Measurements from ENCODE around the gene HSPB2.
"Not testable (repeated sequence)": the region's sequence is repeated elsewhere in the genome, so short reads cannot be mapped to it uniquely, and the experiment has no call there.

The HSPB2 gene

GRCh38 chr11:111916768-111917167, 4.2 kb downstream of the HSPB2 start:
- no peak for DNase-seq

DNA sequence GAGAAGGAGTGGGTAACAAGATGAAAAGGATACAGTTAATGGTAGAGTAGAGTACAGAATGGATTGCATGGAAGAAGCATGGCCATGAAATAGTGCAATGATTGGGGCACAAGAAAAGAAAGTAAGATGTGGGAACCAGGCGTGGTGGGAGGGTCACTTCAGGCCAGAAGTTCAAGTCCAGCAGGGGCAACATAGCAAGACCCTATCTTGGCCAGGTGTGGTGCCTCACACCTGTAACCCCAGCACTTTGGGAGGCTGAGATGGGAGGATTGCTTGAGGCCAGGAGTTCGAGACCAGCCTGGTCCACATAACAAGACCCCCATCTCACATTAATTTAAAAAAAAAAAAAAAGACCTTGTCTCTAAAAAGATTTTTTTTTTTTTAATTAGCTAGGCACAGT, 4.8 kb downstream of the HSPB2 start:
- DNase-seq: no peak

- DNase-seq: no peak
Measured at GRCh38 chr11:111917788-111918187, 5.3 kb downstream of the HSPB2 start.

- no peak for DNase-seq
Measured at GRCh38 chr11:111918390-111919256, 6.1 kb downstream of the HSPB2 start, which contains the start of gene C11orf52. Gene C11orf52, plus strand, starts transcription at chr11:111918913. Its CDS starts 60 bp downstream, at chr11:111918973.

GRCh38 chr11:111920908-111921307, 8.4 kb downstream of the HSPB2 start:
- DNase-seq: no peak

DNA sequence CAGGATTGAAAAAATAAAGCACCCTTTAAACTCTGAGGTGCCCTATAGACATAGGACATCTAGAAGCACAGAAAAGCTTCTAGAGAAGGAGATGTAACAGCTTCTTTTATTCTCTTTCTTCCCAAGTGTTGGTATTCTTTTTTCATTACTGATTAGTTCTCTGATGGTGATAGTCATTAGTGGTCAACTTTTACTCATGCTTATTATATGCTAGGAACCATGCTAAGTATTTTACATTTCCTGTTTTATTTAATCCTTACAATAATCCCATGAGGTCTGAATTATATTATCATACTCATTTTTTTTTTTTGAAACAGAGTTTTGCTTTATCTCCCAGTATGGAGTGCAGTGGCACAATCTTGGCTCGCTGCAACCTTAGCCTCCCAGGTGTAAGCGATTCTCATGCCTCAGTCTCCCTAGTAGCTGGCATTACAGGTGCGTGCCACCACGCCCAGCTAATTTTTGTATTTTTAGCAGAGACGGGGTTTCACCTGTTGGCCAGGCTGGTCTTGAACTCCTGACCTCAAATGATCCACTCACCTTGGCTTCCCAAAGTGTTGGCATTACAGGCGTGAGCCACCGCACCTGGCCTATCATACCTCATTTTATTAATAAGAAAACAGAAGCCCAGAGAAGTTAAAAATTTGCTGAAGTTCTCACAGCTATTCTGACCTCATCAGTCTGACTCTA, 9.2 kb downstream of the HSPB2 start:
- no peak for DNase-seq

- DNase-seq: no peak
Measured at GRCh38 chr11:111922803-111923202, 10.3 kb downstream of the HSPB2 start.

GRCh38 chr11:111923351-111923788, 10.8 kb downstream of the HSPB2 start:
- DNase-seq: no peak

- no peak for DNase-seq
Measured at GRCh38 chr11:111923951-111924350, 11.4 kb downstream of the HSPB2 start.

GRCh38 chr11:111925953-111926352, 13.4 kb downstream of the HSPB2 start:
- no peak for DNase-seq

- DNase-seq: peak; percentile 97
Measured at GRCh38 chr11:111926505-111927391, 14.2 kb downstream of the HSPB2 start.

GRCh38 chr11:111930472-111930871, 17.9 kb downstream of the HSPB2 start:
- no peak for DNase-seq

GRCh38 chr11:111932611-111932950, 20.0 kb downstream of the HSPB2 start:
- DNase-seq: no peak

GRCh38 chr11:111933176-111933575, 20.6 kb downstream of the HSPB2 start:
- DNase-seq: not testable (repeated sequence)

- DNase-seq: no peak
Measured at GRCh38 chr11:111933872-111934271, 21.3 kb downstream of the HSPB2 start.

DNA sequence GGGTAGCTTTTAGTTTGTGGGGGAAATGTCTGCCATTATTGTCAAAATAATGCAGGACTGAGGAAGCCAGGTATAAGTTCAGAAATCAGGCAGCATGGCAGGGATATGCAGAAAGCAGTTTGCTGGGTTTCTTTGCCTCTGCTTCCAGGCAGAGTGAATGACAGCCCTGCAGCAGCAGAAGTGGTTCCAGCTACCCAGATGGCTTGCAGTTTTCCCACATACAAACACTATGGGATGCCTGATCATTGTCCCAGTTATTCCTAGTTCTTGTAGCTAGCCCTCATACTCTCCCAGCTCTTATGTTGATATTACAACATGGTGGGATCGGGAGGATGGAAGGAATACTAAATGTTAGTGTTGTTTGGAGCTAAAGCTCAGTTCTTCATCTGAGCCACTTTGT, 21.8 kb downstream of the HSPB2 start:
- DNase-seq: no peak

DNA sequence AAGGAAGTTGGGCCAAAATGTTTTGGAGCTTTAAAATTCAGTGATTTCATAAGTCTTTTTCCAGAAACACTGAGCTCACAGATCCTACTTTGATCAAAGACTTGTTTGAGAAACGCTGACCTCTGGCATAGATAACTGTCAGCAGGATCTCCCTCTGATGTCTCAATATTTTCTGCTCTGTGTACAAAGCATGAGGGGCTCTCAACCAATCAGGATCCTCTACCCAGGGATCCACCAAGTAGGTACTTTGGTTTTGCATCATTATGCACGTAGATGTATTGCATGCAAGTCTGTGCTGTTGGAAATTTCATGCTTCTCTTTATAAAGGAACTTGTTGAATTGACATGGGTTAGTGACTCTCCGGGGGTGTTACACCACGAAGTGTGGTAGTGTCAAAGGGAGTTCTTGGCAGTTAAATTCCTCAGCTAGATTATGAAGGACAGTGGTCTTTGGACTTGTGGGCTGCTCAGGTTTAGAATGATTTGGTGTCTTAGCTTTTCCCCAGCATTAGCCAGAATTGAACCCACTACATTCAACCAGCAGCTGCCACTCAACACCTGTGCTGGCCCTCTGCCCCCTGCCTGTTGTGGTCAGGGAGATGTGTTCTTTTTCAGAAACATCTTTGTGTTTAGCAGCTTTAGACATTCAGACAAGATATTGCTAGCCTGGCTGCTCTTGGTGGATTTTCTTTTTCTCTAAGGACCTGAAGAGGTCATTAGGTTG, 22.9 kb downstream of the HSPB2 start:
- no peak for DNase-seq

DNA sequence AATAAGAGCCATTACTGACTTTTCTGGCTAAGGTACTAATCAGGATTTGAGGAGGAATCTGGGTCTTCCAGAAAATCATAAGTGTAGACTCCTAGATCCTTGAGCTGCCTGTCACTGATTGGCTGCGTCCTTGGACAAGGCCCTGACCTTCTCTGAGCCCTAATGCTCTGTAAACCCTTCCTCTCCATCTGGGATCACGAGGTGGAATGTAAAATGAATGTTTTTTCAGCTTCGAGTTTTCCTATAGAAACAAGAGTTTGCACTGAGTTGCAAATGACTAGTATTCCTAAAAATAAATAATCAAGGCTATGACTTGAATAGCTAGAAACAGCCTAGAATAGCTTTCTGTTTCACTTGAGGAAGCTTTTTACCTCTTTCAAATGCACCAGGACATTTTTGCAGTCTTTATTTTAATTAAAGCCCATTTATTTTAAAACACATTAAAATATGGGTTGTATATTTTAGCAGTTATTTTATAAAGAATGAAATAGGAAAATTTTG, 23.6 kb downstream of the HSPB2 start:
- no peak for DNase-seq

- DNase-seq: no peak
Measured at GRCh38 chr11:111937461-111937769, 24.9 kb downstream of the HSPB2 start.

DNA sequence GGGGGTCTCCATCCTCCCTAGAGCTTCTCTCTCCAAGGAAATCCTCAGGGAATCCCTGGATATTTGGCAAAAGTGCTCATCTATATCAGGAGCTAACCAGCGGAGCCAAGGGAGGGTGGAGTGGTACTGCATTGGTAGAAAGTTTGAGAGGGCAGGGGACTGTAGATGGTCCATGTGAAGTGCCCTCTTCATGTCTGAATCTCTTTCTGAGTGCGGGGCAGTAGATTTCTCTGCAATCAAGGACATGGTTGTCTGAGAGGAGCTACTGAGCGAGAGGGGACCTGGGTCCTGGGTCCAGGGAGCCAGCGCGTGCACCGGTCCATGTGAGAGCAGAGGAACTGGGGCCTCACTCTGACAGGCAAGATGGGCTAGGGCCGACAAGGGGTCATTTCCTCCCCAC, 25.3 kb downstream of the HSPB2 start:
- no peak for DNase-seq

DNA sequence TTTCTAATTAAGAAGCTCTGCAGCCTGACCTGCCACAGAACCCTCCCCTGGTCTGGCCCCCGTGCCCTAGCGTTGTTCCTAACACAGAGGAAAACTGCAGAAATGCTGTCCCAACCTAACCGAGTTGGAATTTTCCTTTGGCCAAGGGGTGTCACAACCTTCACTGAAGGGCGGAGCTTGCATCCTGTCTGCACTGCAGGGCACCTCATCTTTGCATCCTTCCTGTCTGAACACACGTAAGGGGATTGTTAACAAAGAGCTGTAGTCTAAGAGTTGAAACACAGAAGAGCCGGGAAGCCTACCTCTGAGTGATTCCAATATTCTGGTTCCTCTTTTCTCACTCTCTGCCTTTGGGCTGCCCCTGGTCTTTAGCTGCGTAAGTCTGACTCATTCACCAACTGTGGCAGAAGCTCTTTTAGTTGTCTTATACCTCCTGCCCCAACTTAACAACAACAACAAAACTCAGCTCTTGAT, 26.2 kb downstream of the HSPB2 start:
- DNase-seq: peak; percentile 62
